ENCODE data around the gene ERGIC2. TPM values are rescaled to one million over a fixed set of nuclear protein-coding genes. Genes with fewer than 3 reads are reported as not detected.

The ERGIC2 gene
- total and polyA plus RNA-seq, 9 of the 15 experiments (the other 6 are each of a cell fraction or from before 2014, with no cell fraction given) = 24.1 to 180 (median 75.7) TPM

GRCh38 chr12:29380536-29381523 is at the start of gene ERGIC2 (continued):
- TF ChIP-seq HIVEP1 (CRISPR knock-in tag; IDR thresholded peaks at IDR 0.05) (no peak), ZMIZ1 (IDR thresholded peaks at IDR 0.05; ENCODE audit: low read depth in 2 of 2, low read length in 2 of 2) (no peak), GTF3C2 (IDR thresholded peaks at IDR 0.05; ENCODE audit: borderline replicate concordance, extremely low read depth, insufficient read length) (no peak), ZBTB49 (CRISPR knock-in tag; IDR thresholded peaks at IDR 0.05; ENCODE audit: borderline replicate concordance) (no peak), MYBL2 (IDR thresholded peaks at IDR 0.05; ENCODE audit: low read depth) (no peak), MYBL2 (CRISPR knock-in tag; IDR thresholded peaks at IDR 0.05; ENCODE audit: borderline replicate concordance) (no peak), ZBTB9 (CRISPR knock-in tag; IDR thresholded peaks at IDR 0.05) (no peak), CC2D1A (IDR thresholded peaks at IDR 0.05) (no peak), ZC3H4 (CRISPR knock-in tag; IDR thresholded peaks at IDR 0.05; ENCODE audit: borderline replicate concordance) (no peak), FOXP4 (CRISPR knock-in tag; IDR thresholded peaks at IDR 0.05; ENCODE audit: borderline replicate concordance) (no peak), C11orf30 (IDR thresholded peaks at IDR 0.05; ENCODE audit: low read depth) (peak; percentile 97), DNMT1 (IDR thresholded peaks at IDR 0.05) (no peak), HNRNPLL (IDR thresholded peaks at IDR 0.05; ENCODE audit: low read depth, low read length, poor library complexity, severe bottlenecking) (no peak)
